Colon (tissue), 2 donors: ENCODE data around the gene CCL16.
"Not testable (repeated sequence)": the region's sequence is repeated elsewhere in the genome, so short reads cannot be mapped to it uniquely, and the experiment has no call there.

Experiments used
- FAIRE-seq: peaks from 2 replicates; lab custom pipeline; 2012; peaks lifted over from hg19 to GRCh38; lab: Jason Lieb, UNC
- donor health status: control.
- donor health status: control.

CCL16 gene

DNA sequence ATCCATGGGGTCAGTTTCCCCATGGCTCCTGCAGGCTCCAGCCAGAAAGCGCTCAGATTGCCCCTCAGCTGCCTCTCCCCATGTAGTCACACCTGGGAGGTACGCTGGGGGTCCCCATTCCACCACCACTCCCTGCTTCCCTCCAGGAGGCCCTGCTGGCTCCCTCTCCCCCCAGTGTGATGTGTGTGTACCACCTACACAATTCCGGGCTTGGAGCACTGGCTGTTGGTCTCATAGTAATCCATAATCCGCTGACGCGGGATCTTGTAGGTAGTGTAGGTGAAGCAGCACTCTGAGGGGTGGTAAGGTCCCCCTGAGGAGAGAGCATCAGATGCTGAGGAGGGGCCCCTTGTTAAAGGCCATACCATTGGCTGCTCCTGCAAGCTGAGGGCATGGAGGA, 2.8 kb upstream of the CCL16 start:
- no peak for FAIRE-seq

GRCh38 chr17:35982409-35983191, 1.3 kb upstream of the CCL16 start:
- no peak for FAIRE-seq

- FAIRE-seq: no peak
These were observed 622 bp upstream of the CCL16 start for GRCh38 chr17:35981908-35982330.

- no peak for FAIRE-seq
These were observed 3.0 kb downstream of the CCL16 start for GRCh38 chr17:35978346-35978745.

DNA sequence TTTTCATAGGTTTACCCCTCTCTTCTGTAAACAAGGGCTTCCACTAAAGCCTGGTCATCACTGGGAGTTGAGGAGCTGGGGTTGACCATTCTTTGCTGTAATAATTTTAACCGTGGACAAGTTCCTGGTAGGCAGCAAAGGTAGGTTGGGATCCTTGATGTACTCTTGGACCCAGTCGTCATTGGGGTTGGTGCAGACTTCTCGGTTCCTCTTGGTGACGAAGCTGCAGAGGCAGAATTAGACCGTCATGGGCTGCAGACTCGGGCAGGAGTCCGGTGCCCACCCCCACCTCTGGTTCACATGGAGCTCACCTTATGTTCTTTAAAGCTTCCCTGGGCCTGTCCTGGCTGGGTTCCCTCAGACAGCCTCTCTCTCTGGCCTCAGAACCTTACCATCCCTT, 3.8 kb downstream of the CCL16 start:
- FAIRE-seq: no peak

DNA sequence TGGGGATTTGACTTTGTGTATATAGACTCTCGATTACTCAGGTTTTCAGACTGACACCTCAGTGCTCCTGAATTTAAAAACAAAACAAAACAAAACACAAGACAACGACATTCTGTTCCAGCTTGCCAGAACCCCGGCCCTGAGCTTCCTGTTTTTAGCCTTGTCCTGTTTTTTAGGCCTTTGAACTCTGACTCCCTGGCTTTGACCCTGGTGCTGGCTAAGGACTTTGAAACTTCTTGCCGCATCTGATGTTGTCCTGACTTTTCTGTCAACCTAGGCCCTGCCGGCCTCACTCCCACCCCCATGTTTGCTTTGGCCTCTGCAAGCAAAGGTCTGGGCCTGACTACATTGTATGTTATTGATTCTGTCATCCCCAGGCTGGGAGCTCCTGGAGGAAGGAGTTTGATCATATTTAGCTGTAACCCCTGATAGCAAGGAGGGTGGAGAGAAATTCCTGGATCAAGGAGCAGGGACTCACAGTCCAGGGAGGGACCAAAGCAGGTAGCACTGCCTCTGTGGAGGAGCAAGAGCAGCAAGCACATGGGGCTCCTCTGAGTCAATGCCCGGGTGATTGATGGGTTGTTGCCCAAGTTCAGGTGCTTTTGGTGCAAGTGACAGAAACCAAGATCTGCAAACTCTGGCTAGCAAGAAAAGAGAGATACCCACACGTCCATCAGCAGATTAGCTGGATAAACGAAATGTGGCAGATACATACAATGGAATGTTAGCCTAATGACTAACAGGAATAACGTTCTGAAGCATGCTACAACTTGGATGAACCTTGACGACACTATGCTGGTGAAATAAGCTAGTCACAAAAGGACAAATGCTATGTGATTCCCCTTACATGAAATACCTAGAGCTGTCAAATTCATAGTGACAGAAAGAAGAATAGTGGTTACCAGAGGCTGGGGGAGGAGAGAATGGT, 7.7 kb downstream of the CCL16 start:
- no peak for FAIRE-seq

DNA sequence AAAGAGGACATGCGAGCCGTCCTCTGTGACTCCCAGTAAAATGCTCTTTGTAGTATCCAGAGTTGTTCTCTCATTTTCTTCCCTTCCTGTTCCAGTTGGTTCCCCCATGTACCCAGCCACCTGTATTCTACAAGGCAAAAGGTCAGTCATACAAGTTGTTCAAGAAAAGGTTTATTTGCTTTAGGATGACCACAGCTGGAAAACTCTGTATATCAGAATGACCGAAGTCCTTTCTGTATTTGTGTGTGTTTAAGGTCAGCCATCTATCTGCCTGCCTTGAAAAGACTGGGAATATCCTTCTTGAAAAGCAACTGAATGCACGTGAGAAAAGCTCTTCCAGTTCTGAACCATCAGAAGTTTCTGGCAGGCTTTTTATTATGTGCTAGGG, 8.4 kb downstream of the CCL16 start:
- no peak for FAIRE-seq

GRCh38 chr17:35972535-35972934, 8.8 kb downstream of the CCL16 start:
- FAIRE-seq: no peak

GRCh38 chr17:35972066-35972465, 9.2 kb downstream of the CCL16 start:
- FAIRE-seq: no peak

- no peak for FAIRE-seq
These were observed 11.5 kb downstream of the CCL16 start for GRCh38 chr17:35969558-35970380.

- FAIRE-seq: no peak
These were observed 12.7 kb downstream of the CCL16 start for GRCh38 chr17:35968520-35969054.

DNA sequence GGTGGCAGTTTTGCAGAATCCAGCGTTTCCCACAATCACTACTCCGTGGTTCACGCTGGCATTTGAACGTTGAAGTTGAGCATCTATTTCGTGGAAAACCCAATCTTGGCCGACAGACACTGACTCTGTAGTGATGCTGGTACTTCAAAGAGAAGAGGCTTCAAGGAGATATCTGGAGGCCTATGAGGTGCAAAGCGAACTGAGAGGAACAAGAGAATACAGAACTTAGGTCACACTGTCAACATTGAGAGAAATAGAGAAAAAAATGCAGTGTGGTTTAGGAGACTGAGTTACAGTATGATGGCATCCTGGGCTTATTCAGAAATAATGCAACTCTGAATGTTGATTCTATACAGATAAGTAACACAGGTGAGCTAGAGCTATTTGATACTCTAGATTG, 16.0 kb downstream of the CCL16 start:
- no peak for FAIRE-seq

DNA sequence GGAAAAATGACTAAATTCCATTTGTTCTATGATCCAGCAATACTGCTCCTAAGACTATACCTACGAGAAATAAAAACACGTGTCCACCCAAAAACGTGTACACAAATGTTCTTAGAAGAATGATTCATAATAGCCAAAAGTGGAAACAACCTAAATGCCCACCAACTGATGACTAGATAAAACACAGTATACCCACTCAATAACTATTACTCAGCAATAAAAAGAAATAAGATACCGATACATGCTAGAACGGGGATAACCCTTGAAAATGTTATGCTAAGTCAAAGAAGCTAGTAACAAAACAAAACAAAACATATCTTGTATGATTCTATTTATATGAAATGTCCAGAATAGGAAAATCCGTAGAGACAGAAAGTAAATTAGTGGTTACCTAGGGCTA, 17.6 kb downstream of the CCL16 start:
- FAIRE-seq: no peak

GRCh38 chr17:35953720-35954119, 27.6 kb downstream of the CCL16 start:
- no peak for FAIRE-seq

GRCh38 chr17:35949401-35949800, 31.9 kb downstream of the CCL16 start:
- no peak for FAIRE-seq

DNA sequence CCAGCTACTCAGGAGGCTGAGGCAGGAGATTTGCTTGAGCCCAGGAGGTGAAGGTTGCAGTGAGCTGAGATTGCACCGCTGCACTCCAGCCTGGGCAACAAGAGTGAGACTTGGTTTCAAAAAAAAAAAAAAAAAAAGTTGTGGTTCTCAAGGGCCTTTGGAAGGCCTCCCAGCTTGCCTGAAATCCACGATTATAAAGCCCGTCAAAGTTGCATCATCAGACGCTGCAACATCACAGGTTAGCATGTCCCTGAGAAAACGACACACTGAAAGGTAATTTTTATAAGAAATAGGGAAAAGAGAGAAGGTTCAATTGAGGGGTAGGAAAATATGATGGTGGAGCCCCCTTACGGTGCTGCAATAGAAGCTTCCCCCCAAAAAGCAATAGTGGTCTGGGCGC, 33.2 kb downstream of the CCL16 start:
- no peak for FAIRE-seq

- FAIRE-seq: no peak
These were observed 34.1 kb downstream of the CCL16 start for GRCh38 chr17:35947156-35947585.

DNA sequence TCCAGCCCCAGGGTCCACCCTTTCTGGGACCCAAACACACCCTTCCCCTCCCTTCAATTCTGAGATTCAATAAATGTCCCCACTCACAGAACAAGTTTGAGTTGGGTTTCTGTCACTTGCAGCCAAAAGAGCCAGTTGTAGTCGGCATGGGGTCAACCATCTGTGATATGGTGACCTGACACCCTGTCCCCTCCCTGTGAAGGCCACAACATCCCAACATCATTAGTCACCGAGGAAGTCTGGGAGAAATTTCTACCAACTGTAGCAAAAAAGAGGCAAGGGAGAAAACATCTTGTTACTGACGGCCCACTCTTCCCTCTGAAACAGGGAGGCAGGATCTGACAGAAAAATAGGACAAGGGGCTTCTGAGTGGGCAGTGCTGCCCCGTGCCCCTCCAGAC, 37.1 kb downstream of the CCL16 start:
- FAIRE-seq: no peak

GRCh38 chr17:35943537-35943936, 37.8 kb downstream of the CCL16 start, which contains the start of gene LYZL6:
LYZL6 (minus strand) TSS chr17:35943713; CDS start chr17:35939356, 4,357 bp downstream.
- FAIRE-seq: no peak

GRCh38 chr17:35942588-35943186, 38.6 kb downstream of the CCL16 start:
- no peak for FAIRE-seq

GRCh38 chr17:35938492-35938891, 42.8 kb downstream of the CCL16 start:
- FAIRE-seq: not testable (repeated sequence)

- no peak for FAIRE-seq
These were observed 45.2 kb downstream of the CCL16 start for GRCh38 chr17:35936063-35936462.
